ENCODE measurements around the gene LATS2.
A peak's percentile ranks its signal among the peaks of the same experiment; 100 is the strongest.

The LATS2 gene

GRCh38 chr13:21020176-21020575 is 41.2 kb downstream of the LATS2 start:
- DNase-seq, result no peak

- no peak for DNase-seq
Measured at GRCh38 chr13:21018220-21018619, 43.2 kb downstream of the LATS2 start.

- no peak for DNase-seq
Measured at GRCh38 chr13:21016487-21016886, 44.9 kb downstream of the LATS2 start.

GRCh38 chr13:21015284-21015683 is 46.1 kb downstream of the LATS2 start:
- DNase-seq, result no peak

- no peak for DNase-seq
Measured at GRCh38 chr13:21014502-21015170, 46.8 kb downstream of the LATS2 start.

GRCh38 chr13:21014139-21014501 is 47.3 kb downstream of the LATS2 start:
- DNase-seq, result peak in 1 of 56 donors; percentile 3

GRCh38 chr13:21013682-21014038 is 47.7 kb downstream of the LATS2 start:
- DNase-seq, result no peak

- DNase-seq, result no peak
Measured at GRCh38 chr13:21012841-21013681, 48.3 kb downstream of the LATS2 start.

GRCh38 chr13:21012211-21012610 is 49.2 kb downstream of the LATS2 start:
- DNase-seq, result no peak

GRCh38 chr13:21011378-21011777 is 50.0 kb downstream of the LATS2 start:
- no peak for DNase-seq

GRCh38 chr13:21010621-21011020 is 50.8 kb downstream of the LATS2 start:
- DNase-seq, result no peak

- DNase-seq, result peak in 8 of 56 donors; percentile 10 to 38 (median 24)
Measured at GRCh38 chr13:21009036-21009435, 52.4 kb downstream of the LATS2 start.

- no peak for DNase-seq
Measured at GRCh38 chr13:21008026-21008425, 53.4 kb downstream of the LATS2 start.

GRCh38 chr13:21006141-21007005 is 55.0 kb downstream of the LATS2 start:
- no peak for DNase-seq

GRCh38 chr13:21005193-21005592 is 56.2 kb downstream of the LATS2 start:
- DNase-seq, result no peak

GRCh38 chr13:21001471-21001870 is 59.9 kb downstream of the LATS2 start:
- DNase-seq, result no peak

- DNase-seq, result no peak
Measured at GRCh38 chr13:21000647-21001046, 60.7 kb downstream of the LATS2 start.

GRCh38 chr13:20998649-20999415 is 62.6 kb downstream of the LATS2 start:
- no peak for DNase-seq

GRCh38 chr13:20997301-20998161 is 63.9 kb downstream of the LATS2 start:
- DNase-seq, result no peak

GRCh38 chr13:20995245-20995838 is 66.0 kb downstream of the LATS2 start:
- no peak for DNase-seq
